GM12801 (cell line): ENCODE measurements around the gene MKRN3.

Experiments used
- CTCF ChIP-seq: IDR thresholded peaks from one replicate; pipeline ENCODE4 v1.5.1; 2011; ENCODE audit warnings: control low read depth; ENCODE audit not compliant: insufficient read length; ENCODE audit errors: extremely low read depth

Gene MKRN3

GRCh38 chr15:23569151-23569925 is 3.9 kb downstream of the MKRN3 start:
- no peak for TF ChIP-seq CTCF

DNA sequence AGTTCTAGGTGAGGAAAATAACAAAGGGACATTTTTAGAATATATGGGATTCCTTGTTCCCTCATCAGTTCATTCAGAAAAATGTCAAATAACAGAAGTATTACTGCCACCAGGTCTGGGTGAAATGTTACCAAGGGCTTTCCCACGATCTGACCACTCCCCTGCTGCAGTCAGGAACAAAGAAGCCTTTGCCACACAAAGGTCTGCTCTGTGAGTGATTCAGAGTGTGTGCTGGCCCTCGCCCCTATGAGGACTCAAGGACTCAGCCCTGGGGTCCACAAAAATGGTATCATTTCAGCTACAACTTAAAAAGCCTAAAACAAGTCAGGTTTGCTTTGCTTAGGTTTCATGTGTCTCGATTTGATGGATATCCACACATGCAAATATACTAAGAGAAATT is 5.0 kb downstream of the MKRN3 start:
- no peak for TF ChIP-seq CTCF

DNA sequence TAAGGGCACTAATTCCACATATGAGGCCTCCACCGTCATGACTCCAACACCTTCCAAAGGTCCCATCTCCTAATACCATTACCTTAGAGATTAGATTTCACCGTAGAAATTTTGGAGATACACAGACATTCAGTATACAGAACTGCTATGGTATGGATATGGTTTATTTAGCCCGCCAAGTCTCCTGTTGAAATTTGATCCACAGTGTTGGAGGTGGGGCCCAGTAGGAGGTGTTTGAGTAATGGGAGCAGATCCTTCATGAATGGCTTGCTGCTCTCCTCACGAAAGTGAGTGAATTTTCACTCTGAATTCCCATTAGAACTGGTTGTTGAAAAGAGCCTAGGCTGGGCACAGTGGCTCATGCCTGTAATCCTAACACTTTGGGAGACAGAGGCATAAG is 7.4 kb downstream of the MKRN3 start:
- TF ChIP-seq CTCF, result no peak

DNA sequence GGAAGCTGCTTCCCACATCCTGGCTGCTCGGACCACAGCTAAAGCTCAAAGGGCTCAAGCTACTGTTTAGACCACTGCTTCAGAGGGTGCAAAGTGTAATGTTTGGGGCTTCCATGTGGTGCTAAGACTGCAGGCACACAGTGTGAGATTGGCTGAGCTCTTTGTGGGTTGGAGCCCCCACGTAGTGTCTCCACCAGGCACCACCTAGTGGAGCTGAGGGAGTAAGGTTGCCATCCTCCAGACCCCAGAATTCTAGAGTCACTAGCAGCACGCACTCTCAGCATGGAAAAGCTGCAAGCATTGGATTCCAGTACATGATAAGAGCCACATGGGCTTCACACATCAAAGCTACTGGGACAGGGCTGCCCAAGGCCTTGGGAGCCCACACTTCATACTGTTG is 9.3 kb downstream of the MKRN3 start:
- no peak for TF ChIP-seq CTCF

DNA sequence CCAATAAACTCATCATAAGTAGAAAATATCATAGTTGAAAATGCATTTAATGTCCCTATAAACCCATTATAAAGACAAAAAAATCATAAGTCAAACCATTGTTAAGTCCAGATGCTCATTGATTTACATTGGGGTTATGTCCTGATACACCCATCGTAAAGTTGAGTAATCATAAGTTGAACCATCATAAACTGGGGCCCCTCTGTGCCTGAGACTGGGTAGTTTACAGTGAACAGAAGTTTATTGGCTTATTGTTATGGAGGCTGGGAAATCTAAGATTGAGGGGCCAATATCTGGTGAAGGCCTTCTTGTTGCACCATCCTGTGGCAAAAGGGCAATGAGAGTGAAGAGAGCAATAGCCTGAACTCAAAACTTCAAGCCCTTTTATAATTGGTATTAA is 10.6 kb downstream of the MKRN3 start:
- TF ChIP-seq CTCF, result no peak

DNA sequence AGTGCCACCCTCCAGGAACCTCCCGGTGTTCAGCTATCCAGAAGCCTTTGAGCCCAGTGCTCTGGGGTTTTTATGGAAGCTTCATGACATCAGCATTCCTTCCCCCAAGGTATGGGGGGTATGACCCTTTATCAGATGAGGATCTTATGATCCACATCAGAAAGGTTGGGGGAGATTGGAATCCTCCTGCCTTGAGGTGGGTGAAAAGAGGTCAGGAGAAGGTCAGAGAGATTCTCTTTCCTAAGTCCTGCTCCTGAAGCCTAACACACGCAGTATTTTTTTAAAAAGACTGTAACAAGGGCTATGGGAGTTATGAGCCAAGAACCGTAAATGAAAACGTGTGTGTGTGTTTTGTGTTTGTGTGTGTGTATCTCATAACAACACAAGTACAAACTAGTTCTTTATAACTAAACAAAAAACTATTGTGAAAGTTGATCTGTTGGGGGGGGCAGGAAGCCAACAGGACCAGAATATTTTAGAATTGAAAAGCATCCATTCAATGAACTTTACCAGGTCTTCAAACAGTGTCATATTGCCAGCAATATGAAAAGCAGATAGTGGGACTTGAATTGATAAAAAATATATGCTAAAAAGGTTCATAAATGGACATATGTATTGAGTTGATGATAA is 13.2 kb downstream of the MKRN3 start:
- TF ChIP-seq CTCF, result no peak

DNA sequence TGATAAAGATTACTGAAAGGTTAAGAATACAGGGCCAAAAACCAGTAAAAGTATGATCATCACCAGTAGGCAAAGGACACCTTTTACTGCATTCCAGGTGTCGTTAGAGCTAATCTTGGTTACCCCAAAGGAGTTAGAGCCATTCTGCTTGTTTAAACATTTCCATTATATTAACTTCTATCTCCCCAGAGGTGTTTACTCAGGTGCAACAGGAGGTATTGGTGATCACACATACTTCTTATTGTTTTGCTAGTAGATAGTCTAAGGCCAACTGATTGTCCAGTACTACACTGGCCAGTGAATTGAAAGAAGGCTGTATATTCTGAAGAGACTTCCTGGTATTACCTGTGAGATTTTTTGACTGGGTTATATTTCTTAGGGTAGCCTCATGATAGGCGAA is 22.8 kb downstream of the MKRN3 start:
- TF ChIP-seq CTCF, result no peak
